Fibroblast of villous mesenchyme (primary cell): ENCODE data around the gene RAC2. TPM values are rescaled to one million over a fixed set of nuclear protein-coding genes. Genes with fewer than 3 reads are reported as not detected.
"Not testable (repeated sequence)": the region's sequence is repeated elsewhere in the genome, so short reads cannot be mapped to it uniquely, and the experiment has no call there.

ENCODE experiments used
- DNase-seq: peaks from one replicate; pipeline ENCODE4 v3.0.0-alpha.2; 2010; ENCODE audit warnings: low read depth
- H3K4me3 ChIP-seq: 2 replicates; pipeline ENCODE4 v1.5.1; 2011; ENCODE audit warnings: low read depth, mild to moderate bottlenecking, low read length
- total RNA-seq: library from RNA; depleted of rRNA; stranded (reverse); fragments of >200 nt; gene quantifications from 2 replicates; pipeline ENCODE4 v1.2.3, GENCODE V29; 2012
- TF ChIP-seq, protein P1 (sequence below): IDR thresholded peaks from 2 replicates; pipeline ENCODE4 v1.5.1; 2012; ENCODE audit warnings: low read depth, mild to moderate bottlenecking, low read length; ENCODE audit not compliant: insufficient read depth

The RAC2 gene
- total RNA-seq, 1 donor, result 11.2 TPM

DNA sequence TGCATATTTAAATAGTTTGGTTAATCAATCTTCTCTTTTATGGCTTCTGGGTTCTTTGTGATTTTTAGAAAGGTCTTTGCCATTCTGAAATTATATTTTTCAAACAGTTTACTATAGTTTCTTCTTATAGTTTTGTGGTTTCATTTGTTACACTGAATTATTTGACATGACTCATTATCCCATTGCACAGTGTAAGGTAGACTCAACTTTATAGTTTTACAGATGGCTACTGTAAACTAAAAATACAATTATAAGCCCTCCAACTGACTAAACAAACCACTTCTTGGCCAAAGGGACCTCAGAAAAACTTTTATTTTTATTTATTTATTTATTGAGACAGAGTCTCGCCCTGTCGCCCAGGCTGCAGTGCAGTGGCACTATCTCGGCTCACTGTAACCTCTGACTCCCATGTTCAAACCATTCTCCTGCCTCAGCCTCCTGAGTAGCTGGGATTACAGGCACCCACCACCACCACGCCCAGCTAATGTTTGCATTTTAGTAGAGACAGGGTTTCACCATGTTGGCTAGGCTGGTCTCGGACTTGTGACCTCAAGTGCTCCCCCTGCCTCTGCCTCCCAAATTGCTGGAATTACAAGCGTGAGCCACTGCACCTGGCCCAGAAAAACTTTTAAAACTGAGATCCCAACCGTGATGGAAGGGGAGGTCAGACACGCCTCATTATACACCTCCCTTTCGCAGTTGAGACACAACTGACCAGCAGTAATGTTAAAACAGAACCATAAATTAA is 14.1 kb upstream of the RAC2 start:
- no peak for DNase-seq

DNA sequence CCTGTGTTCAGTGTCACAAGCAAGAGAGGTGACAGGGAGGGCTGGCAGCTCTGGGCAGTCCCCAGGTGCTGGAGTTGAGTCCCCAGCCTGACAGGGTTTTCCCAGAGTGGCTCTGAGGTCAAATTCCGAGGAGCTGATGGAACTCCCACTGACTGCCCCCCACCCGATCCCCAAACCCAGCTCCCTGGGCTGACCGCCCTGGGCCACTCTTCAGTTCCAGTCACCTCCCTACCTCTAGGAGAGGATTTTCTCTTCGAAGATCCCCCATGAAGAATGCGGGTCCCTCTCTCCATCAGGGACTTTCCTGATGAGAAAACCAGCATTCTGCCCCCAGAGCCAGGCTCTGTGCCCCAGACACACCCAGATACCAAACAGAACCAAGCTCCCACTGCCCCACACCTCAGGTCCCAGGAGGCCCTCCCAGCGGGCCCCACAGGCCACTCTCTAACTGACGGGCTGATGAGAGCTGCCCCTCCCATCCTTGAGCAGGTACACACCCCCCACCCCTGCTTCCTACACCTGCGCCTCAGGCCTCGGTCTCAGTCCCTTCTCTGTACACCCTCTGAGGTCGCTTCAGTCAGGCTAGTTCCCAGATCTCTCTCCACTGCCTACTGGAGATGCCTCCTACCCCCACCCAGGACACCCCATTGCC is 12.1 kb upstream of the RAC2 start:
- TF ChIP-seq, protein P1, sequence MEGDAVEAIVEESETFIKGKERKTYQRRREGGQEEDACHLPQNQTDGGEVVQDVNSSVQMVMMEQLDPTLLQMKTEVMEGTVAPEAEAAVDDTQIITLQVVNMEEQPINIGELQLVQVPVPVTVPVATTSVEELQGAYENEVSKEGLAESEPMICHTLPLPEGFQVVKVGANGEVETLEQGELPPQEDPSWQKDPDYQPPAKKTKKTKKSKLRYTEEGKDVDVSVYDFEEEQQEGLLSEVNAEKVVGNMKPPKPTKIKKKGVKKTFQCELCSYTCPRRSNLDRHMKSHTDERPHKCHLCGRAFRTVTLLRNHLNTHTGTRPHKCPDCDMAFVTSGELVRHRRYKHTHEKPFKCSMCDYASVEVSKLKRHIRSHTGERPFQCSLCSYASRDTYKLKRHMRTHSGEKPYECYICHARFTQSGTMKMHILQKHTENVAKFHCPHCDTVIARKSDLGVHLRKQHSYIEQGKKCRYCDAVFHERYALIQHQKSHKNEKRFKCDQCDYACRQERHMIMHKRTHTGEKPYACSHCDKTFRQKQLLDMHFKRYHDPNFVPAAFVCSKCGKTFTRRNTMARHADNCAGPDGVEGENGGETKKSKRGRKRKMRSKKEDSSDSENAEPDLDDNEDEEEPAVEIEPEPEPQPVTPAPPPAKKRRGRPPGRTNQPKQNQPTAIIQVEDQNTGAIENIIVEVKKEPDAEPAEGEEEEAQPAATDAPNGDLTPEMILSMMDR, result no peak
- no peak overlapping the region for H3K4me3 ChIP-seq
- no peak for DNase-seq

More for the DNA sequence above, 14.1 kb upstream of the RAC2 start:
- TF ChIP-seq, protein P1, result no peak
- H3K4me3 ChIP-seq, result no peak overlapping the region

DNA sequence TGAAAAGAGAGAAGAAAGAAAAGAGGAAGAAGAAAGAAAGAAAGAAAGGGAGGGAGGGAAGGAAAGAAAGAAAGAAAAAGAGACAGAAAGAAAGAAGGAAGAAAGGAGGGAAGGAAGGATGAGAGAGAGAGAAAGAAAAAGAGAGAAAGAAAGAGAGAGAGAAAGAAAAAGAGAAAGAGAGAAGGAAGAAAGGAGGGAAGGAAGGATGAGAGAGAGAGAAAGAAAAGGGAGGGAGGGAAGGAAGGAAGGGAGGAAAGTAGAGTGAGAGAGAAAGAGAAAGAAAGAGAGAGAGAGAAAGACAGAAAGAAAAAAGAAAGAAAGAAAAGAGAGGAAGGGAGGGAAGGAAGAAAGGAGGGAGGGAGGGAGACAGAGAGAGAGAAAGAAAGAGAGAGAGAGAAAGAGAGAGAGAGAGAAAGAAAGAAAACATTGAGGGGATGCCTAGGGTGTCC is 11.5 kb upstream of the RAC2 start:
- no peak overlapping the region for H3K4me3 ChIP-seq
- DNase-seq, result no peak
- TF ChIP-seq, protein P1, result no peak

DNA sequence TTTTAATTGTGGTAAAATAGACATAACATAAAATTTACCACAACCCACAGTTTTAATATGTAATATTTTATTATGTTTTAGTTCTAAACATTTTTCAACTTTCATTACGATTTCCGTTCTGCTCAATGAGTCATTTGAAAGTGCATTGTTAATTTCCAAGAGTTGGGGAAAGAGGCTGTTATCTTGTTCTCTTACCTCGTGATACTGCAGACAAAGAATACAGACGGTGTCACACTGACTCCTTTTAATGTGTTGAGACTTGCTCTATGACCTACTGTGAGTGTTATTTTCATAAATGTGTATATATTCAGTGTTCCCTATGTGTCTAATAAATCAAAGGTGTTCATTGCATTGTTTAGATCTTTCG is 10.8 kb upstream of the RAC2 start:
- TF ChIP-seq, protein P1, result no peak
- DNase-seq, result peak; percentile 67

DNA sequence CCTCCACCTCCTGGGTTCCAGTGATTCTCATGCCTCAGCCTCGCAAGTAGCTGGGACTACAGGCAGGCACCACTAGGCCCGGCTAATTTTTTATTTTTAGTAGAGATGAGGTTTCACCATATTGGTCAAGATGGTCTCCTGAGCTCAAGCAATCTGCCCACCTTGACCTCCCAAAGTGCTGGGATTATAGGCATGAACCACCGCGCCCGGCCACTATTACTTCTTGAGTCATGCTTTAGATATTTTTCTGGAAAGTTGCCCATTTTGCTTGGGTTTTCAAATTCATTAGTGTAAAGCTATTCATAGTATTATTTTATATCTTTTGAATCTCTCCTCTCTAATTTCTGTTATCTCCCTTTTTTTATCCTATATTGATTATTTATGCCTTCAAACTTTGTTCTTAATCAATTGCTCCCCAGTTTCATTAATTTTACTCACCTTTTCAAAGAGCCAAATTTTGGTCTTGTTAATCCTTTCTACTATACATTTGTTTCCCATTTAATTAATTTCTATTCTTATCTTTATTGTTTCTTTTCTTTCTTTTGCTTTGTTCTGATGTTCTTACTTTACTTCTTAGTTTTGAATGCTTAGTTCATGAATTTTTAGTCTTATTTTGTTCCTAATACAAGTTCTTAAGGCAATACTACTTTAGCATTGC is 10.3 kb upstream of the RAC2 start:
- TF ChIP-seq, protein P1, result no peak
- peak; percentile 71 for DNase-seq
- H3K4me3 ChIP-seq, result no peak overlapping the region

More for the DNA sequence above, 10.8 kb upstream of the RAC2 start:
- H3K4me3 ChIP-seq, result no peak overlapping the region

DNA sequence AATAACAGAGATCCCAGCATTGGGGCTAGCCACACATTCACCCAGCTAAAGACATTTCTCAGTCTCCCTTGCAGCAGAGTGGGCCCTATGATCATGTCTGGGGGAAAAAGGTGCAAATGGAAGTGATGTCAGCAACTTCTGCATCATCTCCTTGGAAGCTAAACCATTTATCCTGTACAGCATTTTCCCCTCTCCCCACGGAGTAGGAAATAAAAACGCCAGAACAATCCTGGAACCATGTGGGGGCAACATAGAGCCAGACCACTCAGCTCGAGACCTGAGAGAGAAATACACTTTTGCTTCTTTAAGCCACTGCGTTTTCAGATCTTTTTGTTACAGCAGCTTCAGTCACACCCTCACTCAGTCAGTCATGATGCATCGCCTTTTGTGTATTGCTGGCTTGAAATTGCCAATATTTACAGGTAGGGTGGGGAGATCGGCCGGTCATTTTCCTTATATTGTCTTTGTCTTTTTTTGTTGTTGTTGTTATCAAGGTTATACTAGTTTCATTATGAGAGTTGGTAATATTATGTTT is 9.1 kb upstream of the RAC2 start:
- DNase-seq, result no peak
- H3K4me3 ChIP-seq, result no peak overlapping the region
- TF ChIP-seq, protein P1, result no peak

DNA sequence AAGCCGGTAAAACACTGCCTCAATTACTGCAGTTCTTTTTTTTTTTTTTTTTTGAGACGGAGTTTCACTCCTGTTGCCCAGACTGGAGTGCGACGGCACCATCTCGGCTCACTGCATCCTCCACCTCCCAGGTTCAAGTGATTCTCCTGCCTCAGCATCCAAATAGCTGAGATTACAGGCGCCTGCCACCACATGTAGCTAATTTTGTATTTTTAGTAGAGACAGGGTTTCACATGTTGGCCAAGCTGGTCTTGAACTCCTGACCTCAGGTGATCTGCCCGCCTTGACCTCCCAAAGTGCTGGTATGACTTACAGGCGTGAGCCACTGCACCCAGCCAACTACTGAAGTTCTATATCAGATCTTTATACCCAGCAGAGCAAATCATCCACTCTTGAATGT is 7.8 kb upstream of the RAC2 start:
- H3K4me3 ChIP-seq, DNase-seq: not testable (repeated sequence)
